HG02763 (cell line): Measurements from ENCODE around the gene SNRNP40.
"Not testable (repeated sequence)": the region's sequence is repeated elsewhere in the genome, so short reads cannot be mapped to it uniquely, and the experiment has no call there.

Experiments
- ATAC-seq: cut with Tn5 transposase; IDR thresholded peaks from one replicate; pipeline ENCODE4 v1.9.1; 2021; ENCODE audit warnings: mild to moderate bottlenecking, moderate library complexity; ENCODE audit not compliant: unreplicated experiment

The SNRNP40 gene

GRCh38 chr1:31287791-31288190 lies 8.8 kb downstream of the SNRNP40 start:
- ATAC-seq, result not testable (repeated sequence)

DNA sequence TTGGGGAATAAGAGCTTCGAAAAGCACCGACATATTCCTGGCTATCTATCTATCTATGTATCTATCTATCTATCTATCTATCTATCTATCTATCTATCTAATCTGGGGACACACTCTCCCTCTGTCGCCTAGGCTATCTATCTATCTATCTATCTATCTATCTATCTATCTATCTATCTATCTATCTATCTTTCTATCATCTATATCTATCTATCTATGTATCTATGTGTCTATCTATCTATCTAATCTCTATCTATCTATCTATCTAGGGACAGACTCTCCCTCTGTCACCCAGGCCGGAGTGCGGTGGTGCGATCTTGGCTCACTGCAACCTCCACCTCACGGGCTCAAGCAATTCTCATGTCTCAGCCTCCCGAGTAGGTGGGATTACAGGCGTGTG lies 14.2 kb downstream of the SNRNP40 start:
- not testable (repeated sequence) for ATAC-seq

GRCh38 chr1:31273619-31274018 lies 23.0 kb downstream of the SNRNP40 start:
- no peak for ATAC-seq

DNA sequence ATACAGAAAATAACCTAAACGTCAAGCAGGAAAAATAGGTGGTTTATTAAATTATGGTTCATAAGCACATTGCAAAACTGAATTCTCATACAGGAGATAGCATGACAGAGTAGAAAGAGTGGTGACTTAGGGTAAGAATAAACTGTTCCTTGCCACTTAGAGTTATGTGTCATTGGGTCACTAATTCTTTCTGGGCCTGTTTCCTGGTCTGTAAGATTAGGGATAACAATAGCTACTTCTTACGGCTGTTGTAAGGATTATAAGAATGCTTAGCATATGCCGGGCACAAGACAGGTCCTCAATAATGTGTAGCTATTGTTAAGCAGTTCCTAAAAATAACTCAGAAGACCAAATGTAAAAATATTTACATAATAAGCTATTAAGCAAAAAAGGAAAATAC lies 24.2 kb downstream of the SNRNP40 start:
- ATAC-seq, result no peak

- no peak for ATAC-seq
These were observed 30.0 kb downstream of the SNRNP40 start for GRCh38 chr1:31266547-31266946.

- no peak for ATAC-seq
These were observed 31.7 kb downstream of the SNRNP40 start for GRCh38 chr1:31264790-31265386.

GRCh38 chr1:31263408-31263807 lies 33.2 kb downstream of the SNRNP40 start:
- ATAC-seq, result no peak

GRCh38 chr1:31262393-31262792 lies 34.2 kb downstream of the SNRNP40 start:
- ATAC-seq, result not testable (repeated sequence)

GRCh38 chr1:31261916-31262315 lies 34.7 kb downstream of the SNRNP40 start:
- ATAC-seq, result no peak

- no peak for ATAC-seq
These were observed 36.8 kb downstream of the SNRNP40 start for GRCh38 chr1:31259746-31260145.

DNA sequence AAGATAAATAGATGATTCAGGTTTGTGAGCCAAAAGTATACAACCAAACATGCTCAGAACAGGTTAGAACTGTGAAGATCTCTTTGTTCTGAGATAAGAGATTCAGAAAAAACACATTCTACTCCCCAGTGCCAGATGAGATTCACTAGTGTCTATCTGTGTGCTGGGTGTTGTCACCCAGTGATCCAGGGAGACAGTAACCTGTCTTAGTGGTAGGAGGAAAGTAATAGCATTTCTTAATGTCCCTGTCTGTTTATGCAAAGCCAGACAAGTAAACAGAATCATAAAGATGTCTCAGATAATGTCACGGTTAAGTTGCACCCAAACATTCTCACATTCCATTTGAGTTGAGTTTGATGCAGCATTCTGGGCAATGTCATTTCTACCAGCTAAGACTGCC lies 38.0 kb downstream of the SNRNP40 start:
- no peak for ATAC-seq

DNA sequence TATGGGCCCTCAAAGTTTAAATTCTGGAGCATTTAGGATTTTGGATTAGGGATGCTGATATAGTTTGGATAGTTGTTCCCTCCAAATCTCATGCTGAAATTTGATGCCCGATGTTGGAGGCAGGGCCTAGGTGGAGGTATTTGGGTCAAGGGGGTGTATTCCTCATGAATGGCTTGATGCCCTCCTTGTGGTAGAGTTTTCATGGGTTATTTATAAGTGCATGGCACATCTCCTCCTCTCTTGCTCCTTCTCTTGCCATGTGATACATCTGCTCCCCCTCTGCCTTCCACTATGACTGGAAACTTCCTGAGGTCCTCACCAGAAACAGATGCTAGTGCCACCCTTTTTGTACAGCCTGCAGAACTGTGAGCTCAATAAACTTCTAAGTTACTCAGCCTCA lies 39.4 kb downstream of the SNRNP40 start:
- no peak for ATAC-seq

GRCh38 chr1:31249854-31250253 lies 46.7 kb downstream of the SNRNP40 start:
- ATAC-seq, result no peak

GRCh38 chr1:31248276-31248675 lies 48.3 kb downstream of the SNRNP40 start:
- ATAC-seq, result no peak

- ATAC-seq, result no peak
These were observed 52.3 kb downstream of the SNRNP40 start for GRCh38 chr1:31244326-31244725.

GRCh38 chr1:31243501-31244286 lies 52.9 kb downstream of the SNRNP40 start:
- no peak for ATAC-seq

DNA sequence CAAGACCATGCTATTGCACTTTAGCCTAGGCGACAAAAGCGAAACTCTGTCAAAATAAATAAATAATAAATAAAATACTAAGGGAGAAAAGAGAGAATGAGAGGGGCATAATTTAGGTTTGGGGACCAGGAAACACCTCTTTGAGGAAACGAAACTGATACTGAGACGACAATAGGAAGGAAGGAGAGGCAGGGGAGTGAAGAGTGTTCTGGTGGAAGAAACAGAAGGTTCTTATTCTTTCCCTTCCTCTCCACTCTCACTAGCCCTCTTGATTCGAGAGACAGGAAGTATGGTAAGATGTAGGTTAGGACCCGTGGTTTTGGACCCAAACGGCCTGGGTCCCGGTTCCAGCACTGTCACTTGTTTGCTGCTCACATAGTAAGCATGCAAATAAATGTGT lies 55.3 kb downstream of the SNRNP40 start:
- no peak for ATAC-seq

- no peak for ATAC-seq
These were observed 56.8 kb downstream of the SNRNP40 start, which contains the start of gene NKAIN1 for GRCh38 chr1:31239653-31240241. Gene NKAIN1 (minus strand): TSS chr1:31239887. CDS start chr1:31239547, 340 bp downstream.

- no peak for ATAC-seq
These were observed 57.5 kb downstream of the SNRNP40 start for GRCh38 chr1:31238986-31239613.

DNA sequence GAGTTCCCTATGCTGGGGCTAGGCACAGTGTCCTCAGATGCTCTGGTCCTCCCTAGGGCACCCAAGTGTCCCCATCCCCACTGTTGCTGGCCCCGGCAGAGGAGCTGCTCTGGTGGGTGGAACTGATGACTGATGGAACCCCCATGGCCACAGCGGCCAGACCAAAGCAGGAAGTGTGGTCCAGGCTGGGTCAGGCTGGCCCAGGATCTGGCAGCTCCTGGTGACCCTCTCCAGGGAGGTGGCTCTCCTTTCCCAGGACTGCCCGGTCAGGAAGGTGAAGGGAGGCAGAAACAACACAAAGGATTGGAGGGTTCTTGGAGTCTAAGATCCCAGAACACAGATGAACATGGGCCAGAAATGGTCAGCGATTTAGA lies 58.0 kb downstream of the SNRNP40 start:
- ATAC-seq, result no peak

DNA sequence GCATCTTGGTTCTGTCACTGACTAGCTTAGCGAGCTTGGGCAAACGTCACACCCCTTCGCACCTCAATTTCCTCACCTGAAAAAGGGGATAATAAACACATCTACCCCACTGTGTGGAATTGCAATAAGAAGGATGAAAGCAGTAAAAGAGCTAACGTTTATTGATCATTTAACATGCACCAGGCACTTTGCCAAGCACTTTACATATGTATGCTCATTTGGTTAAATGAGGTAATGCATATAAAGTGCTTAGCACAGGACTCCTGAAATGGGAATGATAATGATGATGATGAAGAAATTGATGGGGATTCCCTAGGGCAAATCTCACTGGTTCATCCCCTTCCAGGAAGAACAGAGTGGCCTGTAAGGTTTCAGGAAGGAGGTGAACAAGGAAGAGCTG lies 61.7 kb downstream of the SNRNP40 start:
- ATAC-seq, result no peak
